Gastroesophageal sphincter (tissue), 4 donors: ENCODE data around the gene SLC35F4. TPM values are rescaled to one million over a fixed set of nuclear protein-coding genes. Genes with fewer than 3 reads are reported as not detected.

Experiments
- ATAC-seq: fragments of 150-250 bp; one replicate; pipeline ENCODE4 v1.9.1; 2016; ENCODE audit warnings: mild to moderate bottlenecking, moderate library complexity
- H3K27ac ChIP-seq, 4 donors: fragments of 200-600 bp; sonication (generic) in 3 of 4; 1 replicate in 3 of 4; 2 replicates in 1 of 4; pipeline ENCODE4 v1.5.1; 2016 to 2019
- H3K27me3 ChIP-seq: fragments of 200-600 bp; sonication (generic); one replicate; pipeline ENCODE4 v1.5.1; 2019
- H3K36me3 ChIP-seq, 2 donors: fragments of 200-600 bp; sonication (generic); one replicate each; pipeline ENCODE4 v1.5.1; 2019; ENCODE audit warnings: control low read depth in 1 of 2
- H3K4me1 ChIP-seq, 3 donors: fragments of 200-600 bp; sonication (generic); 1 replicate in 2 of 3; 2 replicates in 1 of 3; pipeline ENCODE4 v1.5.1; 2016 to 2019; ENCODE audit warnings: control low read depth in 2 of 3
- H3K4me3 ChIP-seq, 2 donors: fragments of 200-600 bp; sonication (generic); one replicate each; pipeline ENCODE4 v1.5.1; 2019; ENCODE audit warnings: mild to moderate bottlenecking in 1 of 2, moderate library complexity in 1 of 2
- H3K9me3 ChIP-seq, 3 donors: fragments of 200-600 bp; sonication (generic); one replicate each; pipeline ENCODE4 v1.5.1; 2017 to 2019; ENCODE audit warnings: control low read depth in 2 of 3
- EP300 ChIP-seq: sonication (generic); formaldehyde crosslinking; IDR thresholded peaks from one replicate; pipeline ENCODE4 v1.6.1; 2017; ENCODE audit warnings: antibody characterized with exemption, mild to moderate bottlenecking
- POLR2A ChIP-seq, 2 donors: fragments of 450-650 bp; IDR thresholded peaks; one replicate each; pipeline ENCODE4 v1.6.1; 2017; ENCODE audit warnings: antibody characterized with exemption in 2 of 2, mild to moderate bottlenecking in 2 of 2, moderate library complexity in 1 of 2
- POLR2AphosphoS5 ChIP-seq: sonication (generic); formaldehyde crosslinking; IDR thresholded peaks from one replicate; pipeline ENCODE4 v1.6.1; 2017; ENCODE audit warnings: antibody characterized with exemption
- WGBS, 2 donors: methylation state at CpG; one replicate each; pipeline ENCODE4 v1.1.5; 2018; ENCODE audit warnings: low coverage in 1 of 2; 5-methylcytosine and 5-hydroxymethylcytosine counted together
- total RNA-seq, 4 donors: library from RNA; depleted of rRNA; stranded (reverse); fragments of >200 nt; gene quantifications; one replicate each; pipeline ENCODE4 v1.1.0, GENCODE V29; 2016
- TF ChIP-seq, protein P1 (sequence below), 4 experiments: fragments of 200-600 bp in 2 of 4; fragments of 450-650 bp in 2 of 4; sonication (generic) in 1 of 4; IDR thresholded peaks; one replicate each; pipeline ENCODE4 v1.5.1; 2017 to 2019; ENCODE audit warnings: antibody characterized with exemption in 4 of 4, mild to moderate bottlenecking in 2 of 4, moderate library complexity in 2 of 4

Gene SLC35F4
- total RNA-seq, 4 donors from 2014 or later: not detected

DNA sequence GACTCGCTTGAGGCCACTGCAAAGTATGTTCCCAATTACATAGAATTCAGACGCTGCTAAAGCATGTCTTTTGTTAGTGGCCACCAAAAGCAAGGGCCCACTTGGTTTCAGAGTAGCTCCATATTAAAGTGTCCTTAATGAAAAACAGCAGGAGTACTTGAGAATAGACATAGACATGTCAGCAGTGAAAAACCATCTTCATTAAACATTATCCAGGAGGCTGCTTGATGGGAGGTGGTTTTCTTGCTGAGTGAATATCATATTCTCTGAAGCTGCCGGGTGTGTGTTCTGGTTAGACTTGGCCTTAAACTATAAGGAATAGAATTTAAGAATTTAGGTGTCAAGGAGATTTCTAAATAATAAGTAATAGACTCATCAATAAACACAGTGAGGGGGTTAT lies 292.7 kb downstream of the SLC35F4 start:
- ATAC-seq: no peak

DNA sequence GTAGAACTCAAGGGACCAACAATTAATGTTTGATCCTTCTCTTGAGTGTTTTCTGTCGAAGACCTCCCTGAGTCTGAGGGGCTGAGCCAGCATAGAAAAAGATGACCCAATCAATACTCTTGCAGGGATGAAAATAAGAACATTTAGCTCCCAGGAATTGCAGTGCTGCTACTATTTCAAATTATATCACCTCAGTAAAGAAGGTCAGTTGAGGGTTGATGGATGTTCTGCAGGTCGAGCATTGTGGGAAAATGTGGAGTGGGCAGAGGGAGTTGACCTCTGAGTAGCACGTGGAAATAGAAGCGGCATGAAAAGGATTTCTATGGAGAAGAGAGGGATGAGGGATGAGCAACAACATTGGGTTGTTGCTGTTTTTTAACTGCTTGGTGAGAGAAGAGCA lies 297.3 kb downstream of the SLC35F4 start:
- Histone ChIP-seq H3K27me3 (no peaks in the 10 kb centered on the region), H3K4me1 (no peaks in the 10 kb centered on the region), H3K27ac (no peak overlapping the region), H3K9me3 (no peaks in the 10 kb centered on the region), H3K4me3 (no peak overlapping the region), H3K36me3 (no peaks in the 10 kb centered on the region)
- TF ChIP-seq EP300: no peak
- no peak for TF ChIP-seq POLR2AphosphoS5
- TF ChIP-seq, protein P1, sequence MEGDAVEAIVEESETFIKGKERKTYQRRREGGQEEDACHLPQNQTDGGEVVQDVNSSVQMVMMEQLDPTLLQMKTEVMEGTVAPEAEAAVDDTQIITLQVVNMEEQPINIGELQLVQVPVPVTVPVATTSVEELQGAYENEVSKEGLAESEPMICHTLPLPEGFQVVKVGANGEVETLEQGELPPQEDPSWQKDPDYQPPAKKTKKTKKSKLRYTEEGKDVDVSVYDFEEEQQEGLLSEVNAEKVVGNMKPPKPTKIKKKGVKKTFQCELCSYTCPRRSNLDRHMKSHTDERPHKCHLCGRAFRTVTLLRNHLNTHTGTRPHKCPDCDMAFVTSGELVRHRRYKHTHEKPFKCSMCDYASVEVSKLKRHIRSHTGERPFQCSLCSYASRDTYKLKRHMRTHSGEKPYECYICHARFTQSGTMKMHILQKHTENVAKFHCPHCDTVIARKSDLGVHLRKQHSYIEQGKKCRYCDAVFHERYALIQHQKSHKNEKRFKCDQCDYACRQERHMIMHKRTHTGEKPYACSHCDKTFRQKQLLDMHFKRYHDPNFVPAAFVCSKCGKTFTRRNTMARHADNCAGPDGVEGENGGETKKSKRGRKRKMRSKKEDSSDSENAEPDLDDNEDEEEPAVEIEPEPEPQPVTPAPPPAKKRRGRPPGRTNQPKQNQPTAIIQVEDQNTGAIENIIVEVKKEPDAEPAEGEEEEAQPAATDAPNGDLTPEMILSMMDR (IDR thresholded peaks at IDR 0.05): no peak
- TF ChIP-seq POLR2A (IDR thresholded peaks at IDR 0.05): no peak
- 67 to 76% methylated on average over 4 of the region's 4 CpGs for WGBS, 2 donors
- no peak for ATAC-seq

More for the DNA sequence above, 292.7 kb downstream of the SLC35F4 start:
- H3K27ac ChIP-seq: no peak overlapping the region
- WGBS, 2 donors: 78 to 85% methylated on average over 3 of the region's 3 CpGs
- no peak overlapping the region for H3K4me3 ChIP-seq
- H3K9me3 ChIP-seq: no peaks in the 10 kb centered on the region
- H3K4me1 ChIP-seq: no peaks in the 10 kb centered on the region
- H3K36me3 ChIP-seq: no peaks in the 10 kb centered on the region
- no peaks in the 10 kb centered on the region for H3K27me3 ChIP-seq
- TF ChIP-seq POLR2A (IDR thresholded peaks at IDR 0.05): no peak
- no peak for TF ChIP-seq POLR2AphosphoS5
- TF ChIP-seq, protein P1 (IDR thresholded peaks at IDR 0.05): no peak
- TF ChIP-seq EP300: no peak

DNA sequence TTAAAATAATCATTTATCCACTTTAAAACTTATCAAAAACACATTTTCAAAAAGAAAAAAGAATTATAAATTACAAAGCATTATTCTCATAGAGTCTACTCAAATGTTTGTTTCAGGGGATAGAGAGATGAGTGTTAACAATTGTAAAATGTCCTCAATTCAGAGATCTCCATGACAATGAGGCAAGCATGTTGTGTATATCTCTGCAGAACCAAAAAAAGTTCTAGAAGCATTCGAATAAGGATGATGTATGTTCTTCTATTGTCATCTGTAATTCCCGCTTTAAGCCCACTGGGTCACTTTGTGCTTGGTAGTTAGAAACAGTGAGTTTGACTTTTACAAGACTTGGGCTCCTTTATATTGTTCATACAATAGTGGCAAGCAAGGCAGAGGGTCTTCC lies 298.7 kb downstream of the SLC35F4 start:
- Histone ChIP-seq H3K27me3 (no peaks in the 10 kb centered on the region), H3K4me3 (no peak overlapping the region), H3K27ac (no peak overlapping the region), H3K4me1 (no peaks in the 10 kb centered on the region), H3K9me3 (no peaks in the 10 kb centered on the region), H3K36me3 (no peaks in the 10 kb centered on the region)
- ATAC-seq: no peak
- TF ChIP-seq POLR2AphosphoS5 (no peak), EP300 (no peak), POLR2A (IDR thresholded peaks at IDR 0.05) (no peak)
- TF ChIP-seq, protein P1 (IDR thresholded peaks at IDR 0.05): no peak
- WGBS, 2 donors: 79 to 85% methylated on average over 2 of the region's 2 CpGs

DNA sequence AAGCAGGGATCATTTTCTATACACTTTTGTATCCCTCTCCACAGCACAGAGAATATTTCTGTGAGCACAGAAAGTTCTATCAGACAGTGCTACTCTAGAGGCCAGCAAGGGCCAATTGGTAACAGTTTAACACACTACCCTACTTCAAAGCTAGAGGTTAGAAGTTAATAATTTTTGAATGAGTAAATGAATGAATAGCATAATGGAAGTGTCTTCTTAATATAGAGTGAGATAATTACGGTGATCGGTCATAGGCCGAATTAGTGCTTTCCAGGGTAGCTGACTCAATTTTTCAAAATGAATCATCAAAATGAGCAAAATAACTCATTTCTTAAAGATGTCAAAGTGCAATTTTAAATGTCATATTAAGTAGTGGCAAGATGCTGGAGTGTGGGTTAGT lies 305.2 kb downstream of the SLC35F4 start:
- 68 to 94% methylated on average over 3 of the region's 3 CpGs for WGBS, 2 donors
- Histone ChIP-seq H3K27me3 (no peaks in the 10 kb centered on the region), H3K4me3 (no peak overlapping the region), H3K9me3 (no peaks in the 10 kb centered on the region), H3K27ac (no peak overlapping the region), H3K36me3 (no peaks in the 10 kb centered on the region), H3K4me1 (no peaks in the 10 kb centered on the region)
- no peak for ATAC-seq
- TF ChIP-seq, protein P1 (IDR thresholded peaks at IDR 0.05): no peak
- TF ChIP-seq POLR2AphosphoS5 (no peak), POLR2A (IDR thresholded peaks at IDR 0.05) (no peak), EP300 (no peak)

DNA sequence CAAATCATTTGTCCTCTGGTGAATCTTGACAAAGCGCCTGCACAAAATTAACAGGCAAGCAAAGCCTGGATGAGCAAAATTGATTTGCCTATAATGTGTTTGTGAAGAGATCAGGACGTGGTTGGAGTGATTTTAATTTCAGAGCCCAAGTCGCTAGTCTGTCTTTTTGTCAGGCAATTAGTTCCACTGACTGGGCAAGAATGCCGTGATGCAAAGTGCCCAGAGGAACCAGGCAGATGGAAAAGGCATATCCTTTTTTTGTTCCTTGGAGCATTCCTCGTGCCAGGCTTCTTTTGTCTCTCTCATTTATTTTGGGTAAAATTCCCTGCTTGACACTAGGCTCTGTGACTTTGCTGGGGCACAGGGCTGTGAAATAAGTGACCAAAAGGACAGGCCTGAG lies 306.3 kb downstream of the SLC35F4 start:
- TF ChIP-seq POLR2A (IDR thresholded peaks at IDR 0.05) (no peak), EP300 (no peak), POLR2AphosphoS5 (no peak)
- TF ChIP-seq, protein P1 (IDR thresholded peaks at IDR 0.05): no peak
- Histone ChIP-seq H3K36me3 (no peaks in the 10 kb centered on the region), H3K9me3 (peaks cover 0 to 5% (median 0%) of the 10 kb centered on the region in 3 donors), H3K27ac (no peak overlapping the region), H3K27me3 (no peaks in the 10 kb centered on the region), H3K4me1 (no peaks in the 10 kb centered on the region), H3K4me3 (no peak overlapping the region)
- ATAC-seq: no peak
- 65 to 83% methylated on average over 5 of the region's 5 CpGs for WGBS, 2 donors
